ENCODE data around the gene IQCE. TPM values are rescaled to one million over a fixed set of nuclear protein-coding genes. Genes with fewer than 3 reads are reported as not detected.

IQCE gene
- total RNA-seq, 2 experiments from 2014 or later = 8.5 to 10.7 TPM

- Mint-ChIP-seq H3K36me3 (no peaks in the 10 kb centered on the region), H3K27ac (no peak overlapping the region), H3K9me3 (no peaks in the 10 kb centered on the region), H3K27me3 (no peaks in the 10 kb centered on the region), H3K4me3 (no peak overlapping the region), H3K4me1 (ENCODE audit: low read depth) (peaks cover 14% of the 10 kb centered on the region)
- ChIA-PET CTCF (interaction anchor here (0.6 to 2.3 kb wide), 2 partner anchors 66 to 193 kb away, joined by 3 to 8 read pairs; no protein-coding TSS in a partner anchor), POLR2A (interaction anchor here (0.5 kb wide), 1 partner anchor 172 kb away, joined by 4 read pairs; no protein-coding TSS in a partner anchor)
- intact Hi-C loops (cut with micrococcal nuclease) = no loop called here
- DNase-seq = no peak
These were observed 85.4 kb downstream of the IQCE start for GRCh38 chr7:2644220-2644561.

- no peak overlapping the region for H3K4me3 Mint-ChIP-seq
- H3K9me3 Mint-ChIP-seq = no peaks in the 10 kb centered on the region
- H3K27ac Mint-ChIP-seq = no peak overlapping the region
- POLR2A ChIA-PET = no interaction called here
- H3K4me1 Mint-ChIP-seq (ENCODE audit: low read depth) = peaks cover 14% of the 10 kb centered on the region
- CTCF ChIA-PET = interaction anchor here (0.6 to 2.3 kb wide), 3 partner anchors 26 to 194 kb away, joined by 3 to 8 read pairs (median 3); no protein-coding TSS in a partner anchor
- DNase-seq = no peak
- no peaks in the 10 kb centered on the region for H3K27me3 Mint-ChIP-seq
- intact Hi-C loops (cut with micrococcal nuclease) = no loop called here
- no peaks in the 10 kb centered on the region for H3K36me3 Mint-ChIP-seq
These were observed 85.9 kb downstream of the IQCE start for GRCh38 chr7:2644562-2645273.

- H3K27ac Mint-ChIP-seq = no peak overlapping the region
- no peaks in the 10 kb centered on the region for H3K36me3 Mint-ChIP-seq
- ChIA-PET CTCF (interaction anchor here (1.0 to 2.3 kb wide), 2 partner anchors 25 to 65 kb away, joined by 3 to 8 read pairs; no protein-coding TSS in a partner anchor), POLR2A (no interaction called here)
- intact Hi-C loops (cut with micrococcal nuclease) = no loop called here
- H3K4me1 Mint-ChIP-seq (ENCODE audit: low read depth) = peaks cover 14% of the 10 kb centered on the region
- H3K27me3 Mint-ChIP-seq = no peaks in the 10 kb centered on the region
- no peak overlapping the region for H3K4me3 Mint-ChIP-seq
- H3K9me3 Mint-ChIP-seq = no peaks in the 10 kb centered on the region
- DNase-seq = peak; percentile 46
These were observed 86.6 kb downstream of the IQCE start for GRCh38 chr7:2645274-2645868.

GRCh38 chr7:2646336-2646679, 87.5 kb downstream of the IQCE start:
- ChIA-PET POLR2A (no interaction called here), CTCF (no interaction called here)
- Mint-ChIP-seq H3K4me3 (no peak overlapping the region), H3K9me3 (no peaks in the 10 kb centered on the region), H3K36me3 (no peaks in the 10 kb centered on the region), H3K4me1 (ENCODE audit: low read depth) (peaks cover 14% of the 10 kb centered on the region), H3K27me3 (no peaks in the 10 kb centered on the region), H3K27ac (no peak overlapping the region)
- no peak for DNase-seq
- intact Hi-C loops (cut with micrococcal nuclease) = no loop called here

- no peak overlapping the region for H3K4me3 Mint-ChIP-seq
- no peaks in the 10 kb centered on the region for H3K36me3 Mint-ChIP-seq
- intact Hi-C loops (cut with micrococcal nuclease) = no loop called here
- ChIA-PET CTCF (no interaction called here), POLR2A (no interaction called here)
- H3K4me1 Mint-ChIP-seq (ENCODE audit: low read depth) = peaks cover 14% of the 10 kb centered on the region
- no peak overlapping the region for H3K27ac Mint-ChIP-seq
- no peaks in the 10 kb centered on the region for H3K9me3 Mint-ChIP-seq
- no peak for DNase-seq
- no peaks in the 10 kb centered on the region for H3K27me3 Mint-ChIP-seq
These were observed 88.1 kb downstream of the IQCE start for GRCh38 chr7:2646680-2647571.

- POLR2A ChIA-PET = no interaction called here
- no peak for DNase-seq
- no peaks in the 10 kb centered on the region for H3K27me3 Mint-ChIP-seq
- H3K9me3 Mint-ChIP-seq = no peaks in the 10 kb centered on the region
- no peaks in the 10 kb centered on the region for H3K36me3 Mint-ChIP-seq
- H3K27ac Mint-ChIP-seq = no peak overlapping the region
- H3K4me3 Mint-ChIP-seq = no peak overlapping the region
- intact Hi-C loops (cut with micrococcal nuclease) = no loop called here
- H3K4me1 Mint-ChIP-seq (ENCODE audit: low read depth) = peaks cover 14% of the 10 kb centered on the region
- CTCF ChIA-PET = no interaction called here
These were observed 88.9 kb downstream of the IQCE start for GRCh38 chr7:2647594-2648172.

GRCh38 chr7:2649139-2649838, 90.5 kb downstream of the IQCE start:
- H3K36me3 Mint-ChIP-seq = no peaks in the 10 kb centered on the region
- no peaks in the 10 kb centered on the region for H3K9me3 Mint-ChIP-seq
- H3K27me3 Mint-ChIP-seq = no peaks in the 10 kb centered on the region
- no peak overlapping the region for H3K4me3 Mint-ChIP-seq
- ChIA-PET CTCF (no interaction called here), POLR2A (no interaction called here)
- intact Hi-C loops (cut with micrococcal nuclease) = no loop called here
- DNase-seq = no peak
- H3K4me1 Mint-ChIP-seq (ENCODE audit: low read depth) = peaks cover 13% of the 10 kb centered on the region
- H3K27ac Mint-ChIP-seq = no peak overlapping the region

GRCh38 chr7:2649991-2650390, 91.2 kb downstream of the IQCE start:
- Mint-ChIP-seq H3K27me3 (no peaks in the 10 kb centered on the region), H3K9me3 (no peaks in the 10 kb centered on the region), H3K4me1 (ENCODE audit: low read depth) (peaks cover 6% of the 10 kb centered on the region), H3K27ac (no peak overlapping the region), H3K36me3 (no peaks in the 10 kb centered on the region), H3K4me3 (no peak overlapping the region)
- DNase-seq = no peak
- POLR2A ChIA-PET = no interaction called here
- intact Hi-C loops (cut with micrococcal nuclease) = no loop called here
- CTCF ChIA-PET = interaction anchor here (1.1 kb wide), 1 partner anchor 60 kb away, joined by 3 read pairs; no protein-coding TSS in a partner anchor

GRCh38 chr7:2650451-2650850, 91.7 kb downstream of the IQCE start:
- H3K4me3 Mint-ChIP-seq = no peak overlapping the region
- ChIA-PET POLR2A (no interaction called here), CTCF (interaction anchor here (1.1 kb wide), 1 partner anchor 59 kb away, joined by 3 read pairs; no protein-coding TSS in a partner anchor)
- intact Hi-C loops (cut with micrococcal nuclease) = no loop called here
- H3K27ac Mint-ChIP-seq = no peak overlapping the region
- no peak for DNase-seq
- peaks cover 2% of the 10 kb centered on the region for H3K4me1 Mint-ChIP-seq (ENCODE audit: low read depth)
- no peaks in the 10 kb centered on the region for H3K27me3 Mint-ChIP-seq
- no peaks in the 10 kb centered on the region for H3K36me3 Mint-ChIP-seq
- H3K9me3 Mint-ChIP-seq = no peaks in the 10 kb centered on the region

GRCh38 chr7:2651336-2651735, 92.6 kb downstream of the IQCE start:
- H3K27me3 Mint-ChIP-seq = no peaks in the 10 kb centered on the region

GRCh38 chr7:2651847-2652735, 93.3 kb downstream of the IQCE start:
- Mint-ChIP-seq H3K36me3 (no peaks in the 10 kb centered on the region), H3K4me3 (no peak overlapping the region), H3K27me3 (no peaks in the 10 kb centered on the region), H3K4me1 (ENCODE audit: low read depth) (no peaks in the 10 kb centered on the region), H3K9me3 (no peaks in the 10 kb centered on the region), H3K27ac (no peak overlapping the region)
- CTCF ChIA-PET = interaction anchor here (2.9 kb wide), 1 partner anchor 19 kb away, joined by 13 read pairs; no protein-coding TSS in a partner anchor
- no peak for DNase-seq
- POLR2A ChIA-PET = no interaction called here
- intact Hi-C loops (cut with micrococcal nuclease) = no loop called here

More at GRCh38 chr7:2651336-2651735, 92.6 kb downstream of the IQCE start:
- ChIA-PET CTCF (interaction anchor here (1.1 kb wide), 1 partner anchor 59 kb away, joined by 3 read pairs; no protein-coding TSS in a partner anchor), POLR2A (no interaction called here)
- DNase-seq = no peak
- Mint-ChIP-seq H3K9me3 (no peaks in the 10 kb centered on the region), H3K27ac (no peak overlapping the region), H3K4me3 (no peak overlapping the region), H3K36me3 (no peaks in the 10 kb centered on the region), H3K4me1 (ENCODE audit: low read depth) (no peaks in the 10 kb centered on the region)
- intact Hi-C loops (cut with micrococcal nuclease) = no loop called here
